Fibroblast of skin of back (primary cell): Measurements from ENCODE around the gene MYBPHL. TPM values are rescaled to one million over a fixed set of nuclear protein-coding genes. Genes with fewer than 3 reads are reported as not detected.

Experiments
- DNase-seq: peaks from one replicate; pipeline ENCODE4 v3.0.0-alpha.2; 2013
- polyA plus RNA-seq, 2 experiments: library from polyadenylated mRNA; unstranded; fragments of 120-200 nt; gene quantifications; one replicate each; pipeline ENCODE4 v1.2.1, GENCODE V29; 2013; ENCODE audit not compliant: insufficient read length in 2 of 2

The MYBPHL gene
- polyA plus RNA-seq (2013, experiment 1 of 2; ENCODE audit: insufficient read length): not detected
- not detected for polyA plus RNA-seq (2013, experiment 2 of 2; ENCODE audit: insufficient read length)

DNA sequence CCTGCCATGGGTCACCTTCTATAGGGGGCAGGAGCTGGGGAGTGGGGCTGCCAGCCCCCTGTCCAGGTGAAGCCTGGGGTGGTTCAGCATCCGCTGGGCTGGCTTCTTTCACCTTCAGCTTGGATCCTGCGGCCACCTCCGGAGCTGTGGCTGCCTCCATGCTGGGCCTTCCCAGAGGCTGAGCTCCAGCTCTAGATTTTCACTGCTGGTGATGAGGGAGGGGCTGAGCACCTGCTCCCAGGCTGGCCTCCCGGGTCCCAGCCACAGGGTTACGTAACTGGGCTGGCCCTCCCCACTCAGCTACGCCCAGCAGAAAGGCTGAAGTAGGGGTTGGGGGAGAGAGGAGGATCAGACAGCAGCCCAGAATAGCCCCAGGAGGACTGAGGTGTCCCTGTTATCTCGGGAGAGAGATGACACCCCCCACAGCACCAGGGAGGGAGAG lies at the start of gene MYBPHL:
TSS of gene MYBPHL (minus strand) at position 180 of the 442 bp plus-strand sequence. CDS start at position 160, 20 bp downstream.
- no peak for DNase-seq

- DNase-seq: peak; percentile 13
These were observed 49.7 kb upstream of the MYBPHL start for GRCh38 chr1:109356505-109356904.

DNA sequence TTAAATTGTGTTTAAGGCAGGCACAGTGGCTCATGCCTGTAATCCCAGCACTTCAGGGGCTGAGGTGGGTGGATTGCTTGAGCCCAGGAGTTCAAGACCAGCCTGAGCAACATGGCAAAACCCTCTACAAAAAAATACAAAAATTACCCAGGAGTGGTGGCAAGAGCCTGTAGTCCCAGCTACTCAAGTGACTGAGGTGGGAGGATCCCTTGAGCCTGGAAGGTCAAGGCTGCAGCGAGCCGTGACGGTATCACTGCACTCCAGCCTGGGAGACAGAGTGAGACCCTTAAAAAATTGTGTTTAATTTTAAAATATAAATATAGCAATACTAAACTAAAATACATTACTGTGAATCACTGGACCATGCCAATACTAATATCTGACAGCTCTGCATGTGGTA lies 48.1 kb upstream of the MYBPHL start:
- no peak for DNase-seq

GRCh38 chr1:109351457-109351856 lies 44.6 kb upstream of the MYBPHL start:
- no peak for DNase-seq

DNA sequence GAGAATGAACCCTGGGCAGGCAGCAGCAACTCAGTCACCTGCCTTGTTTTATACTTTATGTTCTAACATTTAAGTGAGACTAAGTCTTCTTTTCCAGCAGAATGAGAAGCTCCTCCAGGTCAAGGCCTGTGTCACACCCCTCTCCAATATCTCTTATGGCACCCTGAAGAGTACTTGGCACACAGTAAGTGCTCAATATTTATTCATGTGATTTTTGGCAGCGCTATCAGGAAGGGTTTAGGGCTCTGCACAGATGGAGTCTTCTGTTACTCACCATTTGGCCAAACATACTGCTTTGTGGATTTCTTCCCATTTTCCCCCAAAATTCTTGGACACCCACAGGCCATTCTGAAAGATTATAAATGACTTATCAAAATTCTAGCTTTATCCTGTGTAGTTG lies 43.8 kb upstream of the MYBPHL start:
- DNase-seq: no peak

GRCh38 chr1:109350182-109350581 lies 43.4 kb upstream of the MYBPHL start:
- DNase-seq: no peak

GRCh38 chr1:109347511-109347910 lies 40.7 kb upstream of the MYBPHL start:
- no peak for DNase-seq

DNA sequence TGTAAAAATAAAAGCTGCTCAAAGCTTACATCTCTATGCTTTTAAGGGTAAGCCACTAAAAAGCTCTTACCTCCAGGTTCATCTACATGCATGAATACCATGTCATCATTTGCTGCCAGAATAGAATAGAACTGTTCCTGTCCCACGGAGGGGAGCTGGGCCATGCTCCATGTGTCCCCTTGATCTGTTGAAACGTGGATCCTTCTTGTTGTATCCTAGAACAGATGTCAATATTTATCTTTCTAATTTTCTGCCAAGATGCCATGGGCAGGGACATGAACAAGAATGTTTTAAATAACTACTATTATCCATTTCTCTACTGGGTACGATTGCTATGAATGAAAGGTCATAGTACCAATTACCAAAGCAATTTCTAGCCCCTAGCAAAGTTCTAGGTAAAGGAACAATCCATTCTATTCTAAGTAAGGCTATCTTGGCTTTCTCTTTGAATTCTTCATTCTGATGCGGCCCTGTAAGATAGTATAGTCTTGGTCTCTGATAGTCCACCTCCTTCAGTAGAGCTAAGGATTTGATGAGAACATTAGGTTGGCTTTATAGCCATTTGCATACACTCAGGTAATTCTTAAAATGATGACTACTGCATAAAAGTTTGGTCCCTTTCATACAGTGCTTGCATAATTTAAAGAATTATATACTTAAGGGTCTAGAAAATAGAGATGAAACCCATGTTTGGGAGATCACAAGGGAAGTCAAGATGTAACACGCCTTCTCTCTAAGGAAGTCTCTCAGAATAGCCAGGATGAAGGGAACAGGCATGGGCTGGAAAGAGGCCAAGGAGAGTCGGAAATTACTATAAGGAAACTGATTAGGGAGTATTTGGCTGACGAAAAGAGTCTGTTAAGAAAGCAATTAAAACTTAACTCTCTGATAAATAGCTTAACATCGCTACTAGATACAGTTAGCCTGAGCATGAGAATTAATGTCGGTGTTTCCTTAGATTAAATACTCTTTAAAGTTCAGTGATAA lies 35.4 kb upstream of the MYBPHL start:
- no peak for DNase-seq

DNA sequence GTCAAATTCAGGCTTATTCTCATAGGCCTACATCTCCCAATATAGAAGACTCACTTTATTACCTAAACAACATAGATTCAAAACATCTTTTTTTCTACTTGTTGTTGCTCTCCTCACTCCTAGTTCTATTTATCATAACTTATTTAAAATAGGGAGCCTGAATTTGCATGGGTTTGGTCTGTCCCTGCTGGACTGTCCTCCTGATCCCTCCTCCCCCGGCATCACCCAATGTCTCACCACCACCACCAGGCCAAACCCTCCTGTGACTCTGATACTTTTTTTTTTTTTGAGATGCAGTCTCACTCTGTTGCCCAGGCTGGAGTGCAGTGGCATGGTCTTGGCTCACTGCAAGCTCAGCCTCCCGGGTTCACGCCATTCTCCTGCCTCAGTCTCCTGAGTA lies 31.8 kb upstream of the MYBPHL start:
- no peak for DNase-seq

DNA sequence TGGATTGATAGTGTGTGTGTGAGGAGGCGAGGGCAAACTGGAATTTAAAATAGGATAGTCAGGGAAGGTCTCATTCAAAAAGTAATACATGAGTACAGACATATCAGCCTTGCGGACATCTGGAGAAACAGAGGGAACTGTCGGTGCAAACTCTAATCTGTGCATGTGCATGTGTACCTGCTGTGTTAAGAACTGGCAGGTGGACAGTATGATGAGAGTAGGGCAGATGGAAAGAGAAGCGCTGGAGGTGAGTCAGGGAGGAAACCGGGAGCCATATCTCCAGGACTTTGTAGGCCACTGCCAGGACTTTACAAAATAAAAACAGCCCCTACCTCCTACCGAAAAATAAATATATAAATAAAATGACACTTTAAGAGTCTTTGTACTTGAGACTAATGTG lies 31.3 kb upstream of the MYBPHL start:
- no peak for DNase-seq

DNA sequence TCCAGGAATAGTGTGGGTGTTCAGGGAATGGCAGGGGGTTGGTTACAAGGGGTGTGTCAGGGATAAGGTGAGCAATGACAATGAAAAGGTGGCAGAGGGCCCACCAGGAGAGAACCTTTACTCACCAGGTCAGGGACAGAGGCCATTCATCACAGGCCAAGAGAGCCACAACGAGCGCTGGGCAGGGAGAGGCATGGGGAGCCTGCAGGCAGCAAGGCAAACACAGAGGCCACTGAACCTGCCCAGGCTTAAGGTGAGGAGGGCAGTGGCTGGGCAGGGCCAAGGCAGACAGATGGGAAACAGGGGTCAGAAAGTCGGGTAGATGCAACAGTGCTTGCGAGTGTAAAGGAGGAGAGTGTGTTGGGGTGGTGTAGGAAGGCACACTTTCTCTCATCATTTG lies 28.3 kb upstream of the MYBPHL start:
- DNase-seq: no peak

GRCh38 chr1:109331113-109331512 lies 24.3 kb upstream of the MYBPHL start:
- no peak for DNase-seq

- no peak for DNase-seq
These were observed 20.5 kb upstream of the MYBPHL start for GRCh38 chr1:109327285-109327684.

DNA sequence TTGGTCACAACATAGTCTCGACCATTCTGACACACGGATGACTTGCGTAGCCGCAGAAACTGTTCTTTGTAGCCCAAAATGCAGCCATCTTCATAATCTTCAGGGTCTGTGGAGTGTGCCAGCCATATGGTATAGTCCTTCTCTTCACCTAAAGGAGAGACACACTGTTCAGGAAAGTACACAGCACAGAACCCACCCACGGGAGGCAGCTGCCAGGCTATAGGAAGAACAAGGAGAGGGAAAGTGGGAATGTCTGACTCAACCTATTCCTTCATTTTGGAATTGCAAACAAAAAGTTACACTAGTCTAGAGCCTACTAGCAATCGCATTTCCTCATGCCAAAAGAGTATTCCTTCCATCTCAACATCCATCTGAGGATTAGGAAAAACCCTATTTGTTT lies 16.2 kb upstream of the MYBPHL start:
- DNase-seq: no peak

- no peak for DNase-seq
These were observed 12.3 kb upstream of the MYBPHL start for GRCh38 chr1:109319114-109319513.

DNA sequence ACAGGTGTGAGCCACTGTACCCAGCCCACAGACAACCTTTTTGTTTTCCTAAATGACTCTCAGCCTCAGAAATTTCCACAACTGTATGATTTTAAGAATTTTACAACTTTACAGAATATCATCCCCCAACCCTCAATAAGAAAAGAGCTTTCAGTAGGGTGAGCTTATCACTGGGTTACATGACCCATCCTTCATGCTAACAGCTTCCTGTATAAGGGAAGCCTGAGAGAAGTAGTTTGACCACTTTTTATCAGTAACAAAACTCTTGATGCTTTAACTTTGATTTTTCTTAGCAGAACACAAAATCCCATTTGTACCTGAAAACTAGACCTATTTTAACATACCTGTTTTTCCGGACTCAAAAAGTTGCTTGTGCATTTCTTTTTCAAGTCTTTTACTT lies 9.7 kb upstream of the MYBPHL start:
- no peak for DNase-seq

GRCh38 chr1:109315288-109315687 lies 8.5 kb upstream of the MYBPHL start:
- DNase-seq: no peak

- DNase-seq: peak; percentile 9
These were observed 8.0 kb upstream of the MYBPHL start for GRCh38 chr1:109314795-109315194.

DNA sequence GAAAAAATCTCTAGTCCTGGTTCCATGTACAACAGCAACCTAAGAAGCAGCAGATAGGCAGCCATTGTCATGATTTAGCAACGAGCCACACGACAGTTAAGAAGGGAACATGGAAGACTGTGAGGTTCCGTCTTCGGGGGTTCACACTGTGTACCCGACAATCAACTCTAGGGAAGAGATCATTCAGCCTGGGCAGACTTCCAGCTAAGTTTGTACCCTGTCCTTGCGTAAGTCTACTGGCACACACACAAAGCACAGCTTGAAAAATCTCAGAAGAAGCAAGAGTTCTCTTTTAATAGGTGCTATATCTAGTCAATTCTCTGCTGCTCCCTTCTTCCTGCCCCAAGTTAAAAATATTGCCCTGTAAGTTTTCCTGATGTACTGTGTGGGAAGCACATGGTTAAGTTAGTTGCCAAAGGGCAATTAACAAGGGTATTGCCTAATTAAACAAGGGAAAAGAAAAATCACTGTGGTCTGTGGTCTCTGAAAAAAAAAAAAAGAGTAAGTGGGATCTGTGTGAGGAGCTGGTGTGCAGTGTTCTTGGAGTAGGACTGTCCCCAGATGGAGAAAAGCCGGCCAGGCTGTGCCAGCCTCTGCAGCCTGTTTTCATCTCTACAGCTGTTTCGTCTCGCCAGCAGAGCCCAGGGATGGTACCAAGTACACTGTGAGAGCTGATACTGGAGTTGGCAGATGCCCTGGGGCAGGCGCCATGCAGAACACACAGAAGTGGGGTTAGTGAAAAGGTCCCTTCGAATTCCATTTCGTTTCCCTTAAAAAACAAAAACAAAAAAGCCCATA lies 6.4 kb upstream of the MYBPHL start:
- no peak for DNase-seq

DNA sequence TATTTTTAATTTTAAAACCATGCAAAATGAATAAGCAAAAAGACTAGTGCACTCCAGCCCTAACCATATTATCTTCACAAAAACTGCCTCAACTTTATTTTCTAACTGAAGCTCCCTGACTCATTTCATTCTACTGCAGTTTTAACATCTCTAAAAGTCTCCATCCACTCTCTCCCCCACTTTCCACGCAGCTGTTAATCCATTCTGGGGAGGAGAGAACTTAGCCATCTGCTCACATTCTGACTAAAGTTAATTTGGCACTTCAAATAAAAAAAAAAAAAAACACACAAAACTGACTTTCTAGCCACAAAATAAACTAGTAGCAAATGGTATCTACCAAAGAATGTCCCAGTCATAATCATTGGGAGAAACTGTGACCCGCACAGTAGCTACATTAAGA lies 5.4 kb upstream of the MYBPHL start:
- DNase-seq: no peak

GRCh38 chr1:109309347-109309746 lies 2.5 kb upstream of the MYBPHL start:
- DNase-seq: no peak

DNA sequence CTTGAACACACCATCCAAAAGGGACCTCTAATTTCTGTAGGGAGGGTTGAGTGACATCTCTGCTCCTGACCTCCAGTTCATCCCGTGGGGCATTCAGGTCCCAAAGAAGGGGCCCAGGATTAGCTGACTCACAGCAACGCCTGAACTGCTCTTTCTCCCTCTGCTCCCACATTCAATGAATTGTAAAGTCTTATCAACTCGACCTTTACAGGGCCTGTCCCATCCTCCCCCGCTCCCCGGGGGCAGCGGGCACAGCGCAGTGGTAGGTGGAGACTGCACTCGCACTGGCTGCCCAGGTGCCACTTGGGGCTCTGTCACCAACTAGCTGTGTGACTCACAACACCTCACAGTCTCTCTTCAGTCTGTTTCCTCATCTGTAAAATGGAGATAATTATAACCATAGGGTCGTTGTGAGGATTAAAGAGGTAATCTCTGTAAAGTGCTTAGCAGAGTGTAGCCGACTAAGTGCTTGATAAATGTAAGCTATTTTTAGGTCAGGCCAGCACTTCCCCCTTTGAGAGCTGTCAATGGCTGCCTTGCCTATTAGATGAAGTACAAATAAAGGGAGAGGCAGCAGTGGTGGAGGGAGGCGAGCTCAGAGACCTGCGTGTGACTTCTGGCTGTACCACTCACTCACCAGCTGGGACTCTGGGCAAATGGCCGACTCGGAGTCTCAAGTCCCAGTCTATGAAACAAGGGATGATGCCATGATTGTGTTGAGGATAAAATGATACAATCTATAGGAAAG lies 637 bp upstream of the MYBPHL start:
- DNase-seq: no peak

GRCh38 chr1:109305991-109306390 lies 820 bp downstream of the MYBPHL start:
- DNase-seq: peak; percentile 38
